TTC549 (cell line): ENCODE data around the gene NR2E1.

Experiments
- FAIRE-seq: peaks from 2 replicates; lab custom pipeline; 2012; peaks lifted over from hg19 to GRCh38; lab: Jason Lieb, UNC

NR2E1 gene

GRCh38 chr6:108171291-108171917, 5.6 kb downstream of the NR2E1 start:
- no peak for FAIRE-seq

- no peak for FAIRE-seq
These were observed 6.2 kb downstream of the NR2E1 start for GRCh38 chr6:108171918-108172516.

GRCh38 chr6:108174371-108175175, 8.8 kb downstream of the NR2E1 start:
- FAIRE-seq: no peak

- no peak for FAIRE-seq
These were observed 9.4 kb downstream of the NR2E1 start for GRCh38 chr6:108175176-108175591.

GRCh38 chr6:108175592-108176279, 9.9 kb downstream of the NR2E1 start:
- no peak for FAIRE-seq

GRCh38 chr6:108176281-108177089, 10.7 kb downstream of the NR2E1 start:
- FAIRE-seq: no peak

GRCh38 chr6:108179741-108180140, 13.9 kb downstream of the NR2E1 start:
- FAIRE-seq: no peak

GRCh38 chr6:108180266-108180665, 14.4 kb downstream of the NR2E1 start:
- FAIRE-seq: no peak

GRCh38 chr6:108180776-108181175, 15.0 kb downstream of the NR2E1 start:
- FAIRE-seq: no peak

- FAIRE-seq: no peak
These were observed 20.4 kb downstream of the NR2E1 start for GRCh38 chr6:108186226-108186625.

GRCh38 chr6:108187519-108187918, 21.7 kb downstream of the NR2E1 start:
- FAIRE-seq: no peak

GRCh38 chr6:108193131-108193530, 27.3 kb downstream of the NR2E1 start:
- FAIRE-seq: no peak

GRCh38 chr6:108193835-108194234, 28.0 kb downstream of the NR2E1 start:
- no peak for FAIRE-seq

- no peak for FAIRE-seq
These were observed 28.7 kb downstream of the NR2E1 start for GRCh38 chr6:108194503-108194902.

GRCh38 chr6:108195209-108195608, 29.4 kb downstream of the NR2E1 start:
- no peak for FAIRE-seq

GRCh38 chr6:108198761-108199498, 33.1 kb downstream of the NR2E1 start:
- FAIRE-seq: no peak

GRCh38 chr6:108200186-108200585, 34.4 kb downstream of the NR2E1 start:
- no peak for FAIRE-seq

GRCh38 chr6:108200631-108201030, 34.8 kb downstream of the NR2E1 start:
- no peak for FAIRE-seq

GRCh38 chr6:108203189-108204112, 37.6 kb downstream of the NR2E1 start:
- FAIRE-seq: no peak

GRCh38 chr6:108207013-108207412, 41.2 kb downstream of the NR2E1 start:
- no peak for FAIRE-seq
